ENCODE measurements around the gene ANK2.
A peak's percentile ranks its signal among the peaks of the same experiment; 100 is the strongest.

Gene ANK2

GRCh38 chr4:113347245-113347644, 297.8 kb downstream of the ANK2 start:
- TF ChIP-seq CTCF (conservative IDR thresholded peaks at IDR 0.05; ENCODE audit: low read depth, low read length), result no peak
- no peak overlapping the region for H3K4me3 ChIP-seq (ENCODE audit: low read depth, low read length)
- DNase-seq (ENCODE audit: low read depth), result no peak

- DNase-seq (ENCODE audit: low read depth), result no peak
These were observed 300.0 kb downstream of the ANK2 start for GRCh38 chr4:113349430-113349829.

GRCh38 chr4:113350576-113350975, 301.1 kb downstream of the ANK2 start:
- H3K4me3 ChIP-seq (ENCODE audit: low read depth, low read length), result no peak overlapping the region
- DNase-seq (ENCODE audit: low read depth), result no peak
- no peak for TF ChIP-seq CTCF (conservative IDR thresholded peaks at IDR 0.05; ENCODE audit: low read depth, low read length)

More at GRCh38 chr4:113349430-113349829, 300.0 kb downstream of the ANK2 start:
- H3K4me3 ChIP-seq (ENCODE audit: low read depth, low read length), result no peak overlapping the region
- TF ChIP-seq CTCF (conservative IDR thresholded peaks at IDR 0.05; ENCODE audit: low read depth, low read length), result no peak

GRCh38 chr4:113355550-113356371, 306.3 kb downstream of the ANK2 start:
- H3K4me3 ChIP-seq (ENCODE audit: low read depth, low read length), result no peak overlapping the region
- peak; percentile 83 for DNase-seq (ENCODE audit: low read depth)
- peak; percentile 38 for TF ChIP-seq CTCF (conservative IDR thresholded peaks at IDR 0.05; ENCODE audit: low read depth, low read length)

GRCh38 chr4:113356453-113356852, 307.0 kb downstream of the ANK2 start:
- no peak for TF ChIP-seq CTCF (conservative IDR thresholded peaks at IDR 0.05; ENCODE audit: low read depth, low read length)
- no peak for DNase-seq (ENCODE audit: low read depth)
- no peak overlapping the region for H3K4me3 ChIP-seq (ENCODE audit: low read depth, low read length)

- peak; percentile 11 for TF ChIP-seq CTCF (conservative IDR thresholded peaks at IDR 0.05; ENCODE audit: low read depth, low read length)
- DNase-seq (ENCODE audit: low read depth), result no peak
- H3K4me3 ChIP-seq (ENCODE audit: low read depth, low read length), result no peak overlapping the region
These were observed 309.3 kb downstream of the ANK2 start for GRCh38 chr4:113358784-113359183.

- no peak for TF ChIP-seq CTCF (conservative IDR thresholded peaks at IDR 0.05; ENCODE audit: low read depth, low read length)
These were observed 315.9 kb downstream of the ANK2 start for GRCh38 chr4:113365377-113365776.

More at GRCh38 chr4:113365377-113365776, 315.9 kb downstream of the ANK2 start:
- DNase-seq (ENCODE audit: low read depth), result no peak
- H3K4me3 ChIP-seq (ENCODE audit: low read depth, low read length), result no peak overlapping the region
